Mucosa of rectum (tissue), 2 donors: ENCODE results near the gene C16orf86.

Source experiments
- H3K27ac ChIP-seq, 2 donors: one replicate each; pipeline ENCODE4 v1.7.0; 2013; ENCODE audit warnings: inconsistent platforms in 2 of 2, low read depth in 2 of 2, low read length in 2 of 2
- H3K27me3 ChIP-seq, 2 donors: one replicate each; pipeline ENCODE4 v1.7.0; 2013; ENCODE audit warnings: low read length in 2 of 2; ENCODE audit not compliant: control insufficient read depth in 2 of 2, insufficient read depth in 2 of 2
- H3K36me3 ChIP-seq, 2 donors: one replicate each; pipeline ENCODE4 v1.7.0; 2013; ENCODE audit warnings: low read length in 2 of 2; ENCODE audit not compliant: control insufficient read depth in 2 of 2, insufficient read depth in 2 of 2
- H3K4me1 ChIP-seq, 2 donors: one replicate each; pipeline ENCODE4 v1.7.0; 2013; ENCODE audit warnings: low read length in 2 of 2, mild to moderate bottlenecking in 1 of 2; ENCODE audit not compliant: control insufficient read depth in 2 of 2, insufficient read depth in 2 of 2
- H3K4me3 ChIP-seq, 2 donors: one replicate each; pipeline ENCODE4 v1.7.0; 2013; ENCODE audit warnings: low read length in 2 of 2
- H3K9ac ChIP-seq, 2 donors: one replicate each; pipeline ENCODE4 v1.7.0; 2013; ENCODE audit warnings: low read length in 2 of 2, low read depth in 1 of 2, mild to moderate bottlenecking in 1 of 2
- H3K9me3 ChIP-seq, 2 donors: one replicate each; pipeline ENCODE4 v1.7.0; 2013; ENCODE audit warnings: low read length in 2 of 2; ENCODE audit not compliant: control insufficient read depth in 2 of 2
- donor health status: healthy.
- donor health status: Normal muscosa, but diverticular disease.

C16orf86 gene

GRCh38 chr16:67707790-67708189 is 41.2 kb downstream of the C16orf86 start:
- Histone ChIP-seq H3K27me3 (no peaks in the 10 kb centered on the region), H3K9me3 (no peaks in the 10 kb centered on the region), H3K9ac (no peak overlapping the region), H3K36me3 (peaks cover 0 to 2% of the 10 kb centered on the region in 2 donors), H3K4me1 (no peaks in the 10 kb centered on the region), H3K27ac (no peak overlapping the region), H3K4me3 (no peak overlapping the region)

- no peak overlapping the region for H3K9ac ChIP-seq
- no peak overlapping the region for H3K4me3 ChIP-seq
- H3K9me3 ChIP-seq, result no peaks in the 10 kb centered on the region
- peaks cover 0 to 3% of the 10 kb centered on the region in 2 donors for H3K4me1 ChIP-seq
- H3K27ac ChIP-seq, result no peak overlapping the region
- H3K27me3 ChIP-seq, result no peaks in the 10 kb centered on the region
- peaks cover 0 to 2% of the 10 kb centered on the region in 2 donors for H3K36me3 ChIP-seq
Measured at GRCh38 chr16:67708368-67708771, 41.8 kb downstream of the C16orf86 start.

- Histone ChIP-seq H3K27ac (no peak overlapping the region), H3K4me1 (peaks cover 0 to 7% of the 10 kb centered on the region in 2 donors), H3K27me3 (no peaks in the 10 kb centered on the region), H3K9me3 (no peaks in the 10 kb centered on the region), H3K9ac (no peak overlapping the region), H3K36me3 (peaks cover 0 to 2% of the 10 kb centered on the region in 2 donors), H3K4me3 (no peak overlapping the region)
Measured at GRCh38 chr16:67709050-67709449, 42.4 kb downstream of the C16orf86 start.

- no peak overlapping the region for H3K9ac ChIP-seq
- no peaks in the 10 kb centered on the region for H3K9me3 ChIP-seq
- no peak overlapping the region for H3K4me3 ChIP-seq
- H3K36me3 ChIP-seq, result no peaks in the 10 kb centered on the region
- peaks cover under 1 to 7% of the 10 kb centered on the region in 2 donors for H3K4me1 ChIP-seq
- H3K27me3 ChIP-seq, result no peaks in the 10 kb centered on the region
- H3K27ac ChIP-seq, result no peak overlapping the region
Measured at GRCh38 chr16:67710607-67711006, 44.0 kb downstream of the C16orf86 start.

GRCh38 chr16:67713647-67714273 is 47.1 kb downstream of the C16orf86 start:
- no peak overlapping the region for H3K27ac ChIP-seq
- no peak overlapping the region for H3K9ac ChIP-seq
- H3K27me3 ChIP-seq, result no peaks in the 10 kb centered on the region
- peaks cover 11 to 26% of the 10 kb centered on the region in 2 donors for H3K4me1 ChIP-seq
- no peak overlapping the region for H3K4me3 ChIP-seq
- H3K36me3 ChIP-seq, result no peaks in the 10 kb centered on the region
- no peaks in the 10 kb centered on the region for H3K9me3 ChIP-seq

- Histone ChIP-seq H3K27me3 (no peaks in the 10 kb centered on the region), H3K9me3 (no peaks in the 10 kb centered on the region), H3K4me3 (no peak overlapping the region), H3K4me1 (peaks cover 12 to 27% of the 10 kb centered on the region in 2 donors), H3K27ac (no peak overlapping the region), H3K36me3 (no peaks in the 10 kb centered on the region), H3K9ac (no peak overlapping the region)
Measured at GRCh38 chr16:67714522-67714921, 47.9 kb downstream of the C16orf86 start.

GRCh38 chr16:67716097-67716496 is 49.5 kb downstream of the C16orf86 start:
- no peak overlapping the region for H3K9ac ChIP-seq
- peaks cover 20 to 36% of the 10 kb centered on the region in 2 donors for H3K4me1 ChIP-seq
- H3K27me3 ChIP-seq, result no peaks in the 10 kb centered on the region
- no peak overlapping the region for H3K27ac ChIP-seq
- H3K9me3 ChIP-seq, result no peaks in the 10 kb centered on the region
- H3K36me3 ChIP-seq, result no peaks in the 10 kb centered on the region
- H3K4me3 ChIP-seq, result no peak overlapping the region
